ENCODE results near the gene RXFP2.

DNA sequence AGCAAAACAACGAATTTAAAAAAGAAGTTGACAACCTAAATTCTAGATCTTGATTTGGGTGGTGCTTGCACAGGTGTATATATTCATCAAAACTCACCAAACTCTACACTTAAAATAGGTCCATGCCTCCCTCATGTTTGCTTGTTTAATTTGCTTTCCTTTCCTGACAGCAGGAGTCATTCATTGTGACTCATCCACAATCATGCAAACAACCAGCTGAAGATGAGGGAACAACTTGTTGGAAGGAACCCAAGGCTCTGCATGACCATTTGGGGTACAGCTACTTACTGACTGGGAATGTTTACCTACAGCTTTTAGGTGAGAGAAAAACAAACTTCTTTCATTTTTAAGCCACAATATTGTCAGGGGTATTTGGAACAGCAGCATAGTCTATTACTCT lies 96.6 kb downstream of the RXFP2 start:
- no peak for TF ChIP-seq EZH2 (IDR thresholded peaks at IDR 0.05; ENCODE audit: borderline replicate concordance, low read depth, low read length, poor library complexity, severe bottlenecking)
- no peak for TF ChIP-seq CTCF (conservative IDR thresholded peaks at IDR 0.05; ENCODE audit: low read depth, low read length)
